ENCODE measurements around the gene MRPL12.

- TF ChIP-seq CTCF (IDR thresholded peaks at IDR 0.05), result no peak
- no peak for TF ChIP-seq POLR2A (IDR thresholded peaks at IDR 0.05)
- TF ChIP-seq POLR2AphosphoS5 (IDR thresholded peaks at IDR 0.05), result no peak
Observed at GRCh38 chr17:81706232-81706611, 3.1 kb downstream of the MRPL12 start.

All from breast epithelium (tissue), 3 donors.